ENCODE data around the gene CFAP57. TPM values are rescaled to one million over a fixed set of nuclear protein-coding genes. Genes with fewer than 3 reads are reported as not detected.

CFAP57 gene
- total and polyA plus RNA-seq, 12 donors = 0.09 to 0.35 (median 0.16) TPM; not detected in 5

- ATAC-seq = peak in 2 of 8 donors; percentile 12 to 22
- H3K27ac ChIP-seq = no peak overlapping the region
- no peaks in the 10 kb centered on the region for H3K27me3 ChIP-seq
- no peak for DNase-seq
- peaks cover 0 to 9% (median 2%) of the 10 kb centered on the region in 9 donors for H3K4me1 ChIP-seq
- no peak overlapping the region for H3K4me3 ChIP-seq
- intact Hi-C loops (cut with DNase I) = loop anchor here in 8 of 10 donors (5.0 to 10.0 kb wide), 5 partner anchors 157 to 440 kb away; partner anchors contain the start of genes MED8 (in 1 of the 8) and SZT2 (in 1 of the 8)
- WGBS, 2 donors = 64 to 66% methylated on average over 3 of the region's 3 CpGs
- TF ChIP-seq CTCF (IDR thresholded peaks at IDR 0.05) = no peak
- no peaks in the 10 kb centered on the region for H3K36me3 ChIP-seq
- no peaks in the 10 kb centered on the region for H3K9me3 ChIP-seq
Observed at GRCh38 chr1:43225168-43225567, 53.0 kb downstream of the CFAP57 start.

GRCh38 chr1:43227143-43227764, 55.1 kb downstream of the CFAP57 start:
- TF ChIP-seq CTCF (IDR thresholded peaks at IDR 0.05) = peak; percentile 87 to 98 (median 96)
- H3K36me3 ChIP-seq = no peaks in the 10 kb centered on the region
- H3K4me3 ChIP-seq = no peak overlapping the region
- WGBS, 2 donors = 14 to 18% methylated on average over 10 of the region's 10 CpGs
- no peaks in the 10 kb centered on the region for H3K27me3 ChIP-seq
- H3K4me1 ChIP-seq = peaks cover 0 to 13% (median 4%) of the 10 kb centered on the region in 9 donors
- intact Hi-C loops (cut with DNase I) = loop anchor here (1.0 to 10.0 kb wide), 8 partner anchors 155 to 438 kb away; partner anchors contain the start of genes MED8 (in 1 of the 10) and SZT2 (in 1 of the 10)
- H3K9me3 ChIP-seq = no peaks in the 10 kb centered on the region
- H3K27ac ChIP-seq = no peak overlapping the region
- DNase-seq = peak; percentile 81 to 84
- peak; percentile 75 to 89 (median 84) for ATAC-seq

DNA sequence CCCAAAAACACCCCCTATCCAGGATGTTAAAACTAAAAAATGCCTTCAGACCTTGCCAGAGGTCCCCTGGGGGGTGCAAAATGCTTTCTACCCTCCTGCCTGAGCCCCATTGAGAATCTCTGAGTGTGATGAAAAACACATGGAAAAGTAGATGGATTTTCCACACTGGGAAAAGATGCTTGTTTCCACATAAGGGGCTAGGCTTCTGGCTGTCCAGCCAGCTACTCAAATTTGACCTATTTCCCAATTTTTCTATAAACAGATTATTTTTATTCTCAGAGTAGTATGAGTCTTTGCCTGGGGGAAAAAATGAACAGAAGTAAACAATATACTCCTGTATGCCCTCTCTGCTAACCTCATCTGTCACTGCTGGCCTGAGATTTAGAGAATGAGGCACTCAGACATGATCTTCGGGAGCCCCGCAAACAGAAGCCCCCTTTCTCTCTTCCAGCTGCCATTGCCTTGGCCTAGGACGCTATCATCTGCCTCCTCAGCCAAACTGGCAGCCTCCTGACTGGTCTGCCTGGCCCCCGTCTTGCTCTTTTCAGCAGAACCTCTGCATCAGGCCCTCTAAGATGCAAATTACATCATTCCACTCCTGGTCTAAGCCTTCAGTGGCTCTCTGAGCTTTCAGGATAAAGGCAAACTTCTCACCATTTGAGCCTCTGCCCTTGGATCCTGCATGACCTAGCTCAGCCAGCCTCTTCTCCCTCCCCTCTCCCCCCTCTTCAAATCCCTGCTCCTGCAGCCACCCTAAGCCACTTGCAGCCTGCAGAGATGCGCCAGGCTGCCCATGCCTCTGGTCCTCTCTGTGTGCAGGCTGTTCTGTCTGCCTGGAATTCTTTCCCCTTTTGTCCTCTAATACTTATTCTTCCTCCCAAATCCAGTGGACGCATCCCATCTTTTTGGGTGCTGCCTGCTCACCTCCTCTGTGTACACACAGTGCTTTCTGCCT, 58.0 kb downstream of the CFAP57 start:
- Histone ChIP-seq H3K4me3 (no peak overlapping the region), H3K36me3 (no peaks in the 10 kb centered on the region), H3K27ac (peak overlapping the region in 1 of 10 donors; percentile 2), H3K4me1 (peaks cover 0 to 29% (median 10%) of the 10 kb centered on the region in 9 donors), H3K9me3 (no peaks in the 10 kb centered on the region), H3K27me3 (no peaks in the 10 kb centered on the region)
- ATAC-seq (no peak), DNase-seq (no peak)
- 83% methylated on average over 6 of the region's 6 CpGs for WGBS, 2 donors
- no peak for TF ChIP-seq CTCF (IDR thresholded peaks at IDR 0.05)
- intact Hi-C loops (cut with DNase I) = loop anchor here in 9 of 10 donors (5.0 to 10.0 kb wide), 8 partner anchors 145 to 435 kb away; partner anchors contain the start of genes MED8 (in 3 of the 9) and SZT2 (in 3 of the 9)

- Histone ChIP-seq H3K27me3 (no peaks in the 10 kb centered on the region), H3K4me3 (no peak overlapping the region), H3K27ac (no peak overlapping the region), H3K36me3 (no peaks in the 10 kb centered on the region), H3K9me3 (no peaks in the 10 kb centered on the region), H3K4me1 (peaks cover 0 to 40% (median 13%) of the 10 kb centered on the region in 9 donors)
- intact Hi-C loops (cut with DNase I) = loop anchor here in 4 of 10 donors (10.0 kb wide), 3 partner anchors 143 to 293 kb away; partner anchors contain the start of genes MED8 (in 2 of the 4) and SZT2 (in 2 of the 4)
- DNase-seq (no peak), ATAC-seq (peak in 1 of 8 donors; percentile 29)
- WGBS, 2 donors = 41 to 51% methylated on average over 4 of the region's 4 CpGs
- TF ChIP-seq CTCF (IDR thresholded peaks at IDR 0.05) = no peak
Observed at GRCh38 chr1:43232074-43232473, 59.9 kb downstream of the CFAP57 start.
